ENCODE results near the gene STK32B.

GRCh38 chr4:5366009-5366386 lies 314.7 kb downstream of the STK32B start:
- TF ChIP-seq CTCF (conservative IDR thresholded peaks at IDR 0.05; ENCODE audit: low read depth, low read length), result no peak
- TF ChIP-seq EZH2 (IDR thresholded peaks at IDR 0.05; ENCODE audit: borderline replicate concordance, low read depth, low read length, poor library complexity, severe bottlenecking), result no peak

Data from A673 (cell line).